ENCODE measurements around the gene TAMALIN.

DNA sequence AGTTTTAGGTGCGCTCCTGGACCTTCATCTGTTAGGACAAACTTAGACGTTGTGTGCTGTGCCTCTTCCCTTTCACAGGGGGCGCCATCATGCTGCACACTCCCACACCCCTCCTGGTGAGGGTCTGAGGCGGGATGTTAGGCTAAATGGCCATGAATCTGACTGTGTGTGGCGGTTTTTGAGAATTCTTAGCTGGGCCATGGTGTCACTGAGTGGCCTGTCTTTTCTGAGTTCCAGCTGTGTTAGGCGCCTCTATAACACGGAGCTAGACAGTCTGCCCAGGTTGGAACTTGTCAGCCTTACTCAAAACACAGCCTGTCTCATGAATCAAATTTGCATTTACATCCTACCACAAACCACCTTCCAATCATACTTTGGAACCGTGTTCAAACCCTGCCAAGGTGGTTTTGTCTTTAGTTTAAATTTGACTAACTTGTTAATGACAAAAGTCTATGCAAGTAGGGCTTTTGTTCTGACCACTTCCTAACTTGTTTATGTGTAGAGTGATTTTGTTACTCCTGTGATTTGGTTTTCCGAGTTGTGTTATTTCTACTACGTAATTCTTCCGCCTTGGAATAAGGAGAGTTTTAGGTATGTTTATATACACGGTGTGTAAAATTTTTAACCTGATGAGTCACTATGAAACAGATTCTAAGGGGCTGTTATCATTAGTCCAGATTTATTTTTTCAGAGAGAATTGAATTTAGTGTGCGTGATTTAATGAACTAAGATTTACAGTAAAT lies 35.7 kb upstream of the TAMALIN start:
- TF ChIP-seq POLR2A (IDR thresholded peaks at IDR 0.05; ENCODE audit: low read depth, low read length), result no peak
- no peak for TF ChIP-seq POLR2AphosphoS5 (IDR thresholded peaks at IDR 0.05; ENCODE audit: low read depth, low read length)
- no peak for TF ChIP-seq TAF1 (IDR thresholded peaks at IDR 0.05; ENCODE audit: low read depth, low read length)

All from GM12891 (cell line).